K562 (cell line): ENCODE results near the gene FMNL2. TPM values are rescaled to one million over a fixed set of nuclear protein-coding genes. Genes with fewer than 3 reads are reported as not detected.

ENCODE experiments used
- ATAC-seq: fragments of 200-7000 bp; cut with Tn5 transposase; 3 replicates; pipeline ENCODE4 v1.9.1; 2020; ENCODE audit warnings: moderate library complexity
- BruUV-seq: library from RNA; stranded (reverse); fragments of 400-500 nt; replicated peaks from 2 replicates; lab custom pipeline; 2021; lab: Mats Ljungman, UMichigan
- CTCF ChIA-PET: fragments of 300-600 bp; formaldehyde crosslinking; extraction: SDS; loops from one replicate; lab custom pipeline; 2021; ENCODE audit warnings: low intra/inter-chr PET ratio; lab: Yijun Ruan, JAX
- POLR2A ChIA-PET: fragments of 300-600, 350-650 bp; sonication (Branson Sonifier 250); formaldehyde crosslinking; extraction: SDS; loops from one replicate; lab custom pipeline; 2021; ENCODE audit warnings: antibody characterized with exemption, inconsistent platforms; lab: Yijun Ruan, JAX
- DNase-seq, 4 experiments: peaks; one replicate each; pipeline versions ENCODE4 v3.0.0 to v3.0.0-alpha.2; 2011 to 2018; ENCODE audit warnings: low spot score in 3 of 4, mixed read lengths in 3 of 4; ENCODE audit errors: extremely low read depth in 1 of 4
- FAIRE-seq: peaks from 2 replicates; lab custom pipeline; 2011; peaks lifted over from hg19 to GRCh38; lab: Jason Lieb, UNC
- H2AFZ ChIP-seq: 2 replicates; pipeline ENCODE4 v1.6.0; 2011; ENCODE audit warnings: low read depth, low read length, control low read depth, inconsistent platforms
- H3K27ac ChIP-seq: fragments of 200-600 bp; 3 replicates; pipeline ENCODE4 v1.8.0; 2011; ENCODE audit warnings: low read depth, mild to moderate bottlenecking, control low read depth, inconsistent platforms, low read length, moderate library complexity, mixed read lengths; ENCODE audit errors: extremely low read depth
- H3K27me3 ChIP-seq, 2 experiments: fragments of 300-600 bp in 1 of 2; 2 replicates in 1 of 2; 3 replicates in 1 of 2; pipeline versions ENCODE4 v1.6.0 to v1.8.0; 2011; ENCODE audit warnings: inconsistent platforms in 2 of 2, low read length in 2 of 2, mild to moderate bottlenecking in 1 of 2, mixed read lengths in 1 of 2, moderate library complexity in 1 of 2; ENCODE audit not compliant: control insufficient read depth in 2 of 2, insufficient read depth in 2 of 2
- H3K36me3 ChIP-seq: fragments of 300-600 bp; 3 replicates; pipeline ENCODE4 v1.8.0; 2011; ENCODE audit warnings: mild to moderate bottlenecking, low read length, inconsistent platforms; ENCODE audit not compliant: control insufficient read depth, insufficient read depth
- H3K4me1 ChIP-seq, 2 experiments: fragments of 200-600 bp in 1 of 2; replicated peaks in 1 of 2; 2 replicates in 1 of 2; 3 replicates in 1 of 2; pipeline versions ENCODE4 v1.5.1 to v1.8.0; 2011; ENCODE audit warnings: inconsistent platforms in 2 of 2, low read length in 2 of 2, mild to moderate bottlenecking in 1 of 2, mixed read lengths in 1 of 2, moderate library complexity in 1 of 2; ENCODE audit not compliant: control insufficient read depth in 2 of 2, insufficient read depth in 2 of 2
- H3K4me2 ChIP-seq: 2 replicates; pipeline ENCODE4 v1.6.1; 2011; ENCODE audit warnings: low read length, control low read depth, inconsistent platforms, mixed read lengths; ENCODE audit not compliant: insufficient read depth
- H3K4me3 ChIP-seq: fragments of 200-600 bp; sonication (generic), shearing (Covaris generic); 2 replicates; pipeline ENCODE4 v1.5.1; 2016; ENCODE audit warnings: control low read depth, inconsistent platforms
- H3K79me2 ChIP-seq: fragments of 200-600 bp; 3 replicates; pipeline ENCODE4 v1.8.0; 2011; ENCODE audit warnings: low read length, inconsistent platforms; ENCODE audit not compliant: control insufficient read depth, insufficient read depth
- H3K9ac ChIP-seq, 2 experiments: 2 replicates each; pipeline versions ENCODE4 v1.6.0 to v1.6.1; 2011; ENCODE audit warnings: low read depth in 2 of 2, low read length in 2 of 2, control low read depth in 1 of 2, inconsistent platforms in 1 of 2, mild to moderate bottlenecking in 1 of 2, mixed read lengths in 1 of 2; ENCODE audit not compliant: insufficient read depth in 1 of 2
- H3K9me1 ChIP-seq: one replicate; pipeline ENCODE4 v1.6.0; 2011; ENCODE audit warnings: inconsistent platforms, mild to moderate bottlenecking, low read length, moderate library complexity; ENCODE audit not compliant: control insufficient read depth, insufficient read depth
- H3K9me3 ChIP-seq: replicated peaks from 2 replicates; pipeline ENCODE4 v1.5.1; 2011; ENCODE audit warnings: low read depth, low read length, inconsistent platforms; ENCODE audit not compliant: control insufficient read depth, insufficient read depth
- H4K20me1 ChIP-seq: replicated peaks from 2 replicates; pipeline ENCODE4 v1.6.1; 2011; ENCODE audit warnings: low read length, inconsistent platforms, mixed read lengths; ENCODE audit not compliant: control insufficient read depth, insufficient read depth
- ADNP ChIP-seq: fragments of 200-800 bp; sonication (Bioruptor generic); IDR thresholded peaks from 2 replicates; pipeline ENCODE4 v1.6.1; 2016; ENCODE audit warnings: missing genetic modification characterization, missing compliant biosample characterization
- GTF2E2 ChIP-seq: fragments of 200-800 bp; sonication (Bioruptor generic); IDR thresholded peaks from 2 replicates; pipeline ENCODE4 v1.6.1; 2016; ENCODE audit warnings: missing genetic modification characterization, missing compliant biosample characterization
- HMG20A ChIP-seq: fragments of 450-650 bp; formaldehyde crosslinking; conservative IDR thresholded peaks from 2 replicates; pipeline ENCODE4 v1.4.0; 2020; ENCODE audit warnings: mild to moderate bottlenecking, mixed read lengths
- LEF1 ChIP-seq: fragments of 450-650 bp; IDR thresholded peaks from 2 replicates; pipeline ENCODE4 v1.6.1; 2016; ENCODE audit warnings: mild to moderate bottlenecking
- PHF21A ChIP-seq: fragments of 450-650 bp; IDR thresholded peaks from 2 replicates; pipeline ENCODE4 v1.6.1; 2017; ENCODE audit warnings: low read depth, borderline replicate concordance
- POLR2AphosphoS2 ChIP-seq: IDR thresholded peaks from 2 replicates; pipeline ENCODE4 v1.6.1; 2012; ENCODE audit warnings: low read length, improper control_type of control experiment
- RBM15 ChIP-seq: fragments of 200-400 bp; formaldehyde crosslinking; IDR thresholded peaks from 2 replicates; pipeline ENCODE4 v1.6.1; 2018; ENCODE audit warnings: mild to moderate bottlenecking, low read length, moderate library complexity; ENCODE audit not compliant: insufficient read depth
- RFX5 ChIP-seq: IDR thresholded peaks from 2 replicates; pipeline ENCODE4 v1.6.1; 2011; ENCODE audit warnings: low read depth, mild to moderate bottlenecking, improper control_type of control experiment, low read length
- USF1 ChIP-seq: sonication (generic); formaldehyde crosslinking; IDR thresholded peaks from 2 replicates; pipeline ENCODE4 v1.9.0; 2022; ENCODE audit warnings: mild to moderate bottlenecking, missing genetic modification reagents
- ZNF165 ChIP-seq: fragments of 250-450 bp; sonication (Bioruptor Pico); IDR thresholded peaks from 2 replicates; pipeline ENCODE4 v1.4.0; 2020; ENCODE audit warnings: borderline replicate concordance
- WGBS: fragments of 100-300 bp; shearing (Covaris generic); methylation state at CpG from one replicate; pipeline ENCODE4 v1.1.6; 2016; ENCODE audit warnings: low coverage, mixed read lengths; ENCODE audit not compliant: insufficient coverage; ENCODE audit errors: missing lambda C conversion rate; 5-methylcytosine and 5-hydroxymethylcytosine counted together
- in situ Hi-C: fragments of 300-500 bp; cut with MboI; formaldehyde crosslinking; loops from 4 replicates; pipeline ENCODE4 v1.15.0; 2018; ENCODE audit warnings: inconsistent platforms, mixed read lengths
- intact Hi-C: fragments of 100-400 bp; cut with micrococcal nuclease; formaldehyde crosslinking; loops from 2 replicates; pipeline ENCODE4 v1.14.2; 2022
- polyA plus RNA-seq, 8 experiments: library from polyadenylated mRNA; depleted of rRNA in 4 of 8; stranded (reverse) in 5 of 8; unstranded in 3 of 8; fragments of >200 nt; fragmentation: Nextera tagmentation in 2 of 8; fragmentation: Illumina TruSeq in 1 of 8; extraction: Ambion mirVana in 2 of 8; extraction: Trizol in 1 of 8; gene quantifications; 2 replicates each; pipeline versions ENCODE4 v1.2.1 to v1.2.3, GENCODE V29; 2011 to 2014; ENCODE audit warnings: inconsistent platforms in 1 of 8, missing spikeins in 1 of 8
- total RNA-seq, 7 experiments: library from RNA; depleted of rRNA in 6 of 7; stranded (reverse); fragments of >200 nt in 6 of 7; fragmentation: Illumina TruSeq in 2 of 7; extraction: Trizol in 2 of 7; gene quantifications; 2 replicates each; pipeline versions ENCODE4 v1.2.1 to v1.2.3, GENCODE V29; 2011 to 2021; ENCODE audit warnings: low replicate concordance in 1 of 7

The FMNL2 gene
- total and polyA plus RNA-seq, 9 of the 15 experiments (the other 6 are each of a cell fraction or from before 2014, with no cell fraction given) = 0.15 to 0.49 (median 0.24) TPM; not detected in 1

DNA sequence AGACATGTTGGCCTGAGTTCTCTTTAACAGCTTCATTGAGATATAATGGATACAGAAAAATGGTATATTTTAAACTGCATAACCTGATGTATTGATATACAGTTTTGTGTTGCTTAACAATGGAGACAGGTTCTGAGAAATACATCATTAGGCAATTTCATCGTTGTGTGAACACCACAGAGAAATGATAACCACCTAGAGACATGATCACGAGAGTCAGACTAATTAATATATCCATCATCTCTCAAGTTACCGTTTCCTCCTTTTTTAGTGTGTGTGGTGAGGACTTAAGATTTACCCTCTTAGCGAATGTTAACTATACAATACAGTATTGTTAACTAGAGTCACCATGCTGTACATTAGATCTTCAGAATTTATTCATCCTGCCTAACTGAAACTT, 178.1 kb downstream of the FMNL2 start:
- no peak for ATAC-seq
- Histone ChIP-seq H3K27ac (no peak overlapping the region), H3K9ac (no peak overlapping the region)
- TF ChIP-seq POLR2AphosphoS2 = no peak
- no peak for TF ChIP-seq HMG20A (CRISPR knock-in tag)
- TF ChIP-seq ZNF165 = no peak
- TF ChIP-seq USF1 = no peak
- no peak for TF ChIP-seq GTF2E2
- no peak for TF ChIP-seq ADNP (tag)
- no peak for TF ChIP-seq PHF21A
- no peak for TF ChIP-seq LEF1
- no peak for TF ChIP-seq RFX5
- TF ChIP-seq RBM15 = no peak
- TF ChIP-seq, all 486 proteins: peak for 0
- Histone ChIP-seq H3K4me3 (no peak overlapping the region), H3K36me3 (no peaks in the 10 kb centered on the region), H3K4me1 (no peaks in the 10 kb centered on the region), H3K9me3 (no peaks in the 10 kb centered on the region), H3K4me2 (no peak overlapping the region), H3K9me1 (no peaks in the 10 kb centered on the region), H2AFZ (no peak overlapping the region), H4K20me1 (no peaks in the 10 kb centered on the region; the same call in 1 of the 2 replicates), H3K27me3 (no peaks in the 10 kb centered on the region; a peak in 3 of 5 replicates), H3K79me2 (no peaks in the 10 kb centered on the region)
- FAIRE-seq = no peak
- intact Hi-C loops = no loop called here
- no peak for DNase-seq
- in situ Hi-C loops = no loop called here
- WGBS = 2% methylated on average over 4 of the region's 4 CpGs
- POLR2A ChIA-PET = interaction anchor here (0.9 kb wide), 1 partner anchor 56 kb away, joined by 3 read pairs; no protein-coding TSS in a partner anchor
- no TSS peak for BruUV-seq
- CTCF ChIA-PET = no interaction called here
